GM12878 (cell line): ENCODE data around the gene TOB1. TPM values are rescaled to one million over a fixed set of nuclear protein-coding genes. Genes with fewer than 3 reads are reported as not detected.

ENCODE experiments used
- ATF2 ChIP-seq: IDR thresholded peaks from 2 replicates; pipeline ENCODE4 v1.6.1; 2012; ENCODE audit warnings: low read length, inconsistent platforms
- CBFB ChIP-seq: IDR thresholded peaks from 2 replicates; pipeline ENCODE4 v1.6.1; 2016; ENCODE audit warnings: antibody characterized with exemption, low read depth
- HDAC2 ChIP-seq: fragments of 200-600 bp; sonication (generic); IDR thresholded peaks from 2 replicates; pipeline ENCODE4 v1.6.1; 2017
- NKRF ChIP-seq: fragments of 450-650 bp; conservative IDR thresholded peaks from 2 replicates; pipeline ENCODE4 v1.6.1; 2017; ENCODE audit warnings: mild to moderate bottlenecking, moderate library complexity
- NR2C2 ChIP-seq: IDR thresholded peaks from 2 replicates; pipeline ENCODE4 v1.6.1; 2011; ENCODE audit warnings: borderline replicate concordance, low read depth; ENCODE audit not compliant: control insufficient read depth, insufficient read length
- PKNOX1 ChIP-seq: fragments of 450-650 bp; IDR thresholded peaks from 2 replicates; pipeline ENCODE4 v1.6.1; 2016; ENCODE audit warnings: mild to moderate bottlenecking
- PML ChIP-seq: IDR thresholded peaks from 2 replicates; pipeline ENCODE4 v1.6.1; 2012; ENCODE audit warnings: low read length, inconsistent platforms
- SPI1 ChIP-seq: IDR thresholded peaks from 2 replicates; pipeline ENCODE4 v1.6.1; 2011; ENCODE audit warnings: low read depth, mild to moderate bottlenecking, low read length, moderate library complexity, borderline replicate concordance; ENCODE audit not compliant: insufficient read depth
- SREBF2 ChIP-seq: IDR thresholded peaks from 2 replicates; pipeline ENCODE4 v1.6.1; 2012; ENCODE audit warnings: mild to moderate bottlenecking, low read length
- SUZ12 ChIP-seq: fragments of 200-600 bp; sonication (generic); IDR thresholded peaks from one replicate; pipeline ENCODE4 v1.6.1; 2018; ENCODE audit warnings: antibody characterized with exemption, mild to moderate bottlenecking; ENCODE audit not compliant: unreplicated experiment
- ZZZ3 ChIP-seq: IDR thresholded peaks from 2 replicates; pipeline ENCODE4 v1.6.1; 2011; ENCODE audit warnings: low read depth; ENCODE audit not compliant: control insufficient read depth, insufficient read length
- polyA plus RNA-seq, 11 experiments: library from polyadenylated mRNA; depleted of rRNA in 4 of 11; unstranded in 6 of 11; stranded (reverse) in 5 of 11; fragments of >200 nt; fragmentation: Nextera tagmentation in 4 of 11; fragmentation: Illumina TruSeq in 1 of 11; extraction: Ambion mirVana in 4 of 11; extraction: Trizol in 1 of 11; gene quantifications; 1 replicate in 1 of 11; 2 replicates in 10 of 11; pipeline versions ENCODE4 v1.2.1 to v1.2.3, GENCODE V29; 2011 to 2016; ENCODE audit warnings: inconsistent platforms in 2 of 11, missing spikeins in 2 of 11, low read depth in 1 of 11
- total RNA-seq, 4 experiments: library from RNA; depleted of rRNA in 3 of 4; stranded (reverse); fragments of >200 nt in 3 of 4; fragmentation: Illumina TruSeq in 1 of 4; extraction: Trizol in 1 of 4; gene quantifications; 2 replicates each; pipeline versions ENCODE4 v1.2.1 to v1.2.3, GENCODE V29; 2013 to 2021

TOB1 gene
- total and polyA plus RNA-seq, 10 of the 15 experiments (the other 5 are each of a cell fraction or from before 2014, with no cell fraction given), result 5.0 to 32.4 (median 13.7) TPM

GRCh38 chr17:50815400-50815799, 50.8 kb downstream of the TOB1 start (continued):
- no peak for TF ChIP-seq SREBF2
- TF ChIP-seq SUZ12, result no peak
- TF ChIP-seq NKRF, result no peak
- no peak for TF ChIP-seq PML
- TF ChIP-seq ZZZ3, result no peak
- TF ChIP-seq NR2C2, result no peak
- no peak for TF ChIP-seq ATF2
- no peak; the same call in 1 of the 2 replicates for TF ChIP-seq SPI1
- no peak for TF ChIP-seq PKNOX1
- TF ChIP-seq HDAC2, result no peak
- TF ChIP-seq CBFB, result no peak
- TF ChIP-seq, all 136 proteins: peak for 0
